Activated CD8-positive, alpha-beta T cell treated with anti-CD3 and anti-CD28 coated beads, Interleukin-2, amount 10 ng/mL, durations not matched to agents 7 days and 5 days (primary cell): ENCODE measurements around the gene DMXL2. TPM values are rescaled to one million over a fixed set of nuclear protein-coding genes. Genes with fewer than 3 reads are reported as not detected.

Source experiments
- ATAC-seq: fragments of 150-1000 bp; cut with Tn5 transposase; one replicate; pipeline ENCODE4 v1.10.0; 2021; ENCODE audit warnings: moderate library complexity
- CTCF ChIA-PET: fragments of 350-600 bp; sonication (Branson Sonifier 250); formaldehyde crosslinking; loops from one replicate; lab custom pipeline; 2021; ENCODE audit warnings: antibody characterized with exemption; lab: Charles Lee
- POLR2A ChIA-PET: fragments of 350-600 bp; sonication (Branson Sonifier 250); formaldehyde crosslinking; loops from one replicate; lab custom pipeline; 2021; ENCODE audit warnings: antibody characterized with exemption; lab: Charles Lee
- DNase-seq: peaks from one replicate; pipeline ENCODE4 v3.0.0-alpha.2; 2020
- H3K27ac Mint-ChIP-seq: one replicate; pipeline ENCODE4 v1.8.0; 2021; ENCODE audit warnings: mild to moderate bottlenecking, mixed read lengths
- H3K27me3 Mint-ChIP-seq: one replicate; pipeline ENCODE4 v1.8.0; 2021; ENCODE audit warnings: low read depth, mixed read lengths
- H3K36me3 Mint-ChIP-seq: one replicate; pipeline ENCODE4 v1.8.0; 2021; ENCODE audit warnings: low read depth, mixed read lengths
- H3K4me1 Mint-ChIP-seq: one replicate; pipeline ENCODE4 v1.8.0; 2021; ENCODE audit warnings: low read depth, mixed read lengths
- H3K4me3 Mint-ChIP-seq: one replicate; pipeline ENCODE4 v1.8.0; 2021; ENCODE audit warnings: mild to moderate bottlenecking, mixed read lengths
- H3K9me3 Mint-ChIP-seq: one replicate; pipeline ENCODE4 v1.8.0; 2022; ENCODE audit warnings: mixed read lengths; ENCODE audit not compliant: insufficient read depth
- total RNA-seq, 2 experiments: library from RNA; stranded (reverse); gene quantifications; one replicate each; pipeline ENCODE4 v1.2.3, GENCODE V29; 2021

Gene DMXL2
- total RNA-seq, 2 experiments from 2014 or later = 6.8 to 9.2 TPM

GRCh38 chr15:51505251-51505650 lies 117.3 kb downstream of the DMXL2 start:
- ChIA-PET CTCF (no interaction called here), POLR2A (no interaction called here)
- DNase-seq (no peak), ATAC-seq (no peak)
- H3K4me1 Mint-ChIP-seq = no peaks in the 10 kb centered on the region
- H3K27ac Mint-ChIP-seq = no peak overlapping the region
- no peaks in the 10 kb centered on the region for H3K27me3 Mint-ChIP-seq
- no peaks in the 10 kb centered on the region for H3K9me3 Mint-ChIP-seq
- H3K36me3 Mint-ChIP-seq = no peaks in the 10 kb centered on the region
- no peak overlapping the region for H3K4me3 Mint-ChIP-seq

GRCh38 chr15:51503003-51503402 lies 119.6 kb downstream of the DMXL2 start:
- H3K27ac Mint-ChIP-seq = no peak overlapping the region
- ChIA-PET CTCF (interaction anchor here (1.0 kb wide), 2 partner anchors 32 to 340 kb away, joined by 4 to 5 read pairs; no protein-coding TSS in a partner anchor), POLR2A (no interaction called here)
- H3K27me3 Mint-ChIP-seq = no peaks in the 10 kb centered on the region
- no peaks in the 10 kb centered on the region for H3K36me3 Mint-ChIP-seq
- H3K4me3 Mint-ChIP-seq = no peak overlapping the region
- ATAC-seq (no peak), DNase-seq (no peak)
- H3K9me3 Mint-ChIP-seq = no peaks in the 10 kb centered on the region
- no peaks in the 10 kb centered on the region for H3K4me1 Mint-ChIP-seq

- CTCF ChIA-PET = interaction anchor here (0.6 to 1.9 kb wide), 8 partner anchors 11 to 336 kb away, joined by 3 to 9 read pairs (median 3); no protein-coding TSS in a partner anchor
- Mint-ChIP-seq H3K36me3 (no peaks in the 10 kb centered on the region), H3K4me3 (no peak overlapping the region), H3K27ac (no peak overlapping the region), H3K27me3 (no peaks in the 10 kb centered on the region), H3K9me3 (no peaks in the 10 kb centered on the region), H3K4me1 (peaks cover 3% of the 10 kb centered on the region)
- no peak for ATAC-seq
- no peak for DNase-seq
- POLR2A ChIA-PET = no interaction called here
Measured at GRCh38 chr15:51499379-51499976, 123.1 kb downstream of the DMXL2 start.

GRCh38 chr15:51497806-51498205 lies 124.8 kb downstream of the DMXL2 start:
- Mint-ChIP-seq H3K27ac (no peak overlapping the region), H3K27me3 (no peaks in the 10 kb centered on the region), H3K9me3 (no peaks in the 10 kb centered on the region), H3K4me3 (no peak overlapping the region), H3K4me1 (peaks cover 3% of the 10 kb centered on the region), H3K36me3 (no peaks in the 10 kb centered on the region)
- ATAC-seq = no peak
- CTCF ChIA-PET = interaction anchor here (1.9 kb wide), 1 partner anchor 334 kb away, joined by 9 read pairs; no protein-coding TSS in a partner anchor
- POLR2A ChIA-PET = no interaction called here
- DNase-seq = no peak

GRCh38 chr15:51496246-51496645 lies 126.3 kb downstream of the DMXL2 start:
- no peak overlapping the region for H3K4me3 Mint-ChIP-seq
- H3K9me3 Mint-ChIP-seq = no peaks in the 10 kb centered on the region
- no peak overlapping the region for H3K27ac Mint-ChIP-seq
- DNase-seq = no peak
- CTCF ChIA-PET = interaction anchor here (1.2 kb wide), 1 partner anchor 333 kb away, joined by 4 read pairs; no protein-coding TSS in a partner anchor
- no peaks in the 10 kb centered on the region for H3K36me3 Mint-ChIP-seq
- H3K27me3 Mint-ChIP-seq = no peaks in the 10 kb centered on the region
- POLR2A ChIA-PET = no interaction called here
- ATAC-seq = no peak
- peaks cover 3% of the 10 kb centered on the region for H3K4me1 Mint-ChIP-seq

- Mint-ChIP-seq H3K9me3 (no peaks in the 10 kb centered on the region), H3K27me3 (no peaks in the 10 kb centered on the region), H3K4me3 (no peak overlapping the region), H3K36me3 (peaks cover 2% of the 10 kb centered on the region), H3K4me1 (peaks cover 3% of the 10 kb centered on the region), H3K27ac (no peak overlapping the region)
- ATAC-seq (no peak), DNase-seq (no peak)
- ChIA-PET POLR2A (no interaction called here), CTCF (no interaction called here)
Measured at GRCh38 chr15:51494411-51495314, 127.9 kb downstream of the DMXL2 start.

GRCh38 chr15:51493892-51494291 lies 128.7 kb downstream of the DMXL2 start:
- H3K9me3 Mint-ChIP-seq = no peaks in the 10 kb centered on the region
- ChIA-PET POLR2A (no interaction called here), CTCF (no interaction called here)
- H3K36me3 Mint-ChIP-seq = peaks cover 2% of the 10 kb centered on the region
- no peaks in the 10 kb centered on the region for H3K27me3 Mint-ChIP-seq
- no peak for DNase-seq
- no peak for ATAC-seq
- no peak overlapping the region for H3K27ac Mint-ChIP-seq
- no peak overlapping the region for H3K4me3 Mint-ChIP-seq
- H3K4me1 Mint-ChIP-seq = peaks cover 3% of the 10 kb centered on the region

- DNase-seq = no peak
- H3K9me3 Mint-ChIP-seq = peaks cover 4% of the 10 kb centered on the region
- H3K4me1 Mint-ChIP-seq = peaks cover 3% of the 10 kb centered on the region
- ChIA-PET CTCF (no interaction called here), POLR2A (no interaction called here)
- no peaks in the 10 kb centered on the region for H3K27me3 Mint-ChIP-seq
- peaks cover 2% of the 10 kb centered on the region for H3K36me3 Mint-ChIP-seq
- no peak overlapping the region for H3K4me3 Mint-ChIP-seq
- no peak for ATAC-seq
- H3K27ac Mint-ChIP-seq = no peak overlapping the region
Measured at GRCh38 chr15:51492528-51492927, 130.0 kb downstream of the DMXL2 start.

GRCh38 chr15:51491941-51492340 lies 130.6 kb downstream of the DMXL2 start:
- Mint-ChIP-seq H3K27me3 (no peaks in the 10 kb centered on the region), H3K27ac (no peak overlapping the region), H3K4me3 (no peak overlapping the region), H3K4me1 (peaks cover 3% of the 10 kb centered on the region), H3K9me3 (peaks cover 5% of the 10 kb centered on the region), H3K36me3 (peaks cover 2% of the 10 kb centered on the region)
- POLR2A ChIA-PET = no interaction called here
- no peak for DNase-seq
- CTCF ChIA-PET = no interaction called here
- ATAC-seq = no peak

- peaks cover 21% of the 10 kb centered on the region for H3K9me3 Mint-ChIP-seq
- no peak for ATAC-seq
Measured at GRCh38 chr15:51484781-51485180, 137.8 kb downstream of the DMXL2 start.

GRCh38 chr15:51483985-51484384 lies 138.6 kb downstream of the DMXL2 start:
- Mint-ChIP-seq H3K36me3 (peaks cover 11% of the 10 kb centered on the region), H3K27ac (no peak overlapping the region), H3K9me3 (peaks cover 21% of the 10 kb centered on the region), H3K4me1 (no peaks in the 10 kb centered on the region), H3K27me3 (no peaks in the 10 kb centered on the region), H3K4me3 (no peak overlapping the region)
- ATAC-seq (no peak), DNase-seq (no peak)
- ChIA-PET POLR2A (no interaction called here), CTCF (no interaction called here)

More at GRCh38 chr15:51484781-51485180, 137.8 kb downstream of the DMXL2 start:
- DNase-seq = no peak
- Mint-ChIP-seq H3K27ac (no peak overlapping the region), H3K27me3 (no peaks in the 10 kb centered on the region), H3K4me1 (no peaks in the 10 kb centered on the region), H3K4me3 (no peak overlapping the region), H3K36me3 (peaks cover 11% of the 10 kb centered on the region)
- POLR2A ChIA-PET = interaction anchor here (0.6 kb wide), 1 partner anchor 677 kb away, joined by 5 read pairs; no protein-coding TSS in a partner anchor
- CTCF ChIA-PET = no interaction called here

GRCh38 chr15:51483520-51483919 lies 139.1 kb downstream of the DMXL2 start:
- DNase-seq (no peak), ATAC-seq (no peak)
- Mint-ChIP-seq H3K9me3 (peaks cover 21% of the 10 kb centered on the region), H3K27me3 (no peaks in the 10 kb centered on the region), H3K36me3 (peaks cover 11% of the 10 kb centered on the region), H3K27ac (no peak overlapping the region), H3K4me3 (no peak overlapping the region), H3K4me1 (no peaks in the 10 kb centered on the region)
- CTCF ChIA-PET = no interaction called here
- POLR2A ChIA-PET = no interaction called here
